Vagina (tissue), 2 donors: ENCODE measurements around the gene HSPA12A. TPM values are rescaled to one million over a fixed set of nuclear protein-coding genes. Genes with fewer than 3 reads are reported as not detected.

Experiments
- DNase-seq, 2 donors: peaks; one replicate each; pipeline ENCODE4 v3.0.0-alpha.2; 2017; ENCODE audit errors: extremely low spot score in 2 of 2
- H3K27ac ChIP-seq: fragments of 200-600 bp; sonication (generic); one replicate; pipeline ENCODE4 v1.5.1; 2019
- H3K27me3 ChIP-seq: fragments of 200-600 bp; sonication (generic); one replicate; pipeline ENCODE4 v1.5.1; 2019
- H3K36me3 ChIP-seq, 2 donors: fragments of 200-600 bp; sonication (generic); one replicate each; pipeline ENCODE4 v1.5.1; 2017 to 2019
- H3K4me1 ChIP-seq: fragments of 200-600 bp; sonication (generic); one replicate; pipeline ENCODE4 v1.5.1; 2019
- H3K4me3 ChIP-seq, 2 donors: fragments of 200-600 bp; sonication (generic); 1 replicate in 1 of 2; 2 replicates in 1 of 2; pipeline ENCODE4 v1.5.1; 2016 to 2019
- H3K9me3 ChIP-seq: fragments of 200-600 bp; sonication (generic); one replicate; pipeline ENCODE4 v1.5.1; 2019
- CTCF ChIP-seq, 3 experiments: fragments of 450-650 bp in 2 of 3; fragments of 200-600 bp in 1 of 3; sonication (generic) in 1 of 3; IDR thresholded peaks; one replicate each; pipeline ENCODE4 v1.5.1; 2017 to 2019; ENCODE audit warnings: antibody characterized with exemption in 3 of 3, mild to moderate bottlenecking in 2 of 3, moderate library complexity in 2 of 3
- POLR2A ChIP-seq, 2 donors: fragments of 450-650 bp; IDR thresholded peaks; one replicate each; pipeline ENCODE4 v1.6.1; 2017; ENCODE audit warnings: antibody characterized with exemption in 2 of 2, mild to moderate bottlenecking in 2 of 2, moderate library complexity in 2 of 2
- POLR2AphosphoS5 ChIP-seq, 2 donors: sonication (generic); formaldehyde crosslinking; IDR thresholded peaks; one replicate each; pipeline ENCODE4 v1.9.0; 2017; ENCODE audit warnings: antibody characterized with exemption in 2 of 2, mild to moderate bottlenecking in 2 of 2, low read depth in 1 of 2; ENCODE audit not compliant: insufficient read depth in 1 of 2
- intact Hi-C: fragments of 100-400 bp; cut with DNase I; formaldehyde crosslinking; loops from one replicate; pipeline ENCODE4 v1.15.1; 2023
- total RNA-seq: library from RNA; depleted of rRNA; stranded (reverse); fragments of >200 nt; gene quantifications from one replicate; pipeline ENCODE4 v1.2.3, GENCODE V29; 2016

Gene HSPA12A
- total RNA-seq, 1 donor from 2014 or later = 28.7 TPM

DNA sequence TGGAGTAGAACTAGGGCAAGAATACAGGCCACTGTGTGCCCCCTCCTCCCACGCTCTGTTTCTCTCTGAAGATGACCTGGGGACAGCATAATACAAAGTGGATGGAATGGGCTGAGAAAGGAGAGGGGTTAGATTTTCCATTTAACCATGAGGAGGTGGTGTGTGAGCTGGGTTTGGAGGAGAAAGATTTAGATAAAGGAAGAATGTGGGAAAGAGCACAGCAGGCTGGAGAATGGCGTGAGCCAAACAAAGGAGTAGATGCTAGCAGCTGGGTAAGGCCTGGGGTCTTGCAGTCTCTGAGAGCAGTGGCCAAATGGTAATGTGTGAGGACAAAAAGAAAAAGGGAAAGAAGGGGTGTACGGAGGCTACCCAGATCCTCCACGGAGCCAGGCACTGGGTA, 113.0 kb downstream of the HSPA12A start:
- Histone ChIP-seq H3K4me1 (no peaks in the 10 kb centered on the region), H3K27me3 (no peaks in the 10 kb centered on the region), H3K9me3 (no peaks in the 10 kb centered on the region), H3K27ac (no peak overlapping the region), H3K36me3 (no peaks in the 10 kb centered on the region), H3K4me3 (no peak overlapping the region)
- TF ChIP-seq POLR2A (IDR thresholded peaks at IDR 0.05) (no peak), POLR2AphosphoS5 (IDR thresholded peaks at IDR 0.05; ENCODE audit: insufficient read depth in 1 of 2, low read depth in 1 of 2) (no peak), CTCF (IDR thresholded peaks at IDR 0.05) (no peak)
- intact Hi-C loops = no loop called here
- no peak for DNase-seq

DNA sequence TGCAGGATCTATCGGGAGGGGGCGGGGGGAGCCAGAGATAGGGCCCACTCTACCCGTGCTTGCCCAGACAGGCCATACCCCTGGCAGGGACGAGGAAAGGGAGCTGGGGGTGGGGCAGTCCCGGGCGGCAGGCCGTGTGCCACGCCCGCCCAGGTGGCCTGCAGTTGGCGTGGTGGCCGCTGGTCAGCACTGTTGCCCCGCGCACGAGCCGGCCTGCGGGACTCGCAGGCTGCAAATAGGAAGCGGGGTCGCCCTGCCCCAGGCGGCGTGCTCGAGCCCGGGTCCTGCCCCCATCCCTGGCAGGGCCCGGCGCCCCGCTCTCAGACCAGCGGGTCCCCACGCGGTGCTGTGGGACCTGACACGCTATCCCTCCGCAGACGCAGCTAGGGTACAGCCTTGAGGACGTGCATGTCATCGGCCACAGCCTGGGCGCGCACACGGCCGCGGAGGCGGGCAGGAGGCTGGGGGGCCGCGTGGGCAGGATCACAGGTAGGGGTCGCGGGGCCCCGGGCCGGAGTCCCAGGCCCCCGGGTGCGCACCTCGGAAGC, 114.9 kb downstream of the HSPA12A start:
- no peaks in the 10 kb centered on the region for H3K4me1 ChIP-seq
- no peak overlapping the region for H3K27ac ChIP-seq
- H3K9me3 ChIP-seq = no peaks in the 10 kb centered on the region
- no peaks in the 10 kb centered on the region for H3K36me3 ChIP-seq
- TF ChIP-seq CTCF (IDR thresholded peaks at IDR 0.05) (peak in 1 of 3 experiments; percentile 10), POLR2A (IDR thresholded peaks at IDR 0.05) (no peak)
- no peaks in the 10 kb centered on the region for H3K27me3 ChIP-seq
- DNase-seq = no peak
- H3K4me3 ChIP-seq = peak overlapping the region in 1 of 2 donors; percentile 36
- intact Hi-C loops = no loop called here

DNA sequence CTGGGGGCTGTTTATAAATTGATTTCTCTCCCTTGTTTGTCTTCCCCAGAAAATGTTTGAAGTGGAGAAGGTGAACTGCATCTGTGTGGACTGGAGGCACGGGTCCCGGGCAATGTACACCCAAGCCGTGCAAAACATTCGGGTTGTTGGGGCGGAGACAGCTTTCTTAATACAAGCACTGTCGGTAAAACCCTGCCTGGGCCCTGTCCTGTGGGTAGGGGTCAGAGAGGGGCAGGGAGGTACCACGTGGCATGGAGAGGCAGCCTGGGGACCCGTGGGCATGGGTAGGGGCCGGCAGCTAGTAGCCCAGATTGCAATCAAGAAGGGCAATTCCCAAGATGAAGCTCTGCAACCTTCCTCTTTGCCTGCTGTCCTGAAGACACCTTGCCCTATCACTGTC, 115.6 kb downstream of the HSPA12A start:
- TF ChIP-seq CTCF (IDR thresholded peaks at IDR 0.05) (no peak), POLR2AphosphoS5 (IDR thresholded peaks at IDR 0.05; ENCODE audit: insufficient read depth in 1 of 2, low read depth in 1 of 2) (no peak), POLR2A (IDR thresholded peaks at IDR 0.05) (no peak)
- no peaks in the 10 kb centered on the region for H3K36me3 ChIP-seq
- no peak overlapping the region for H3K27ac ChIP-seq
- H3K9me3 ChIP-seq = no peaks in the 10 kb centered on the region
- intact Hi-C loops = no loop called here
- no peak for DNase-seq
- H3K4me1 ChIP-seq = no peaks in the 10 kb centered on the region
- no peaks in the 10 kb centered on the region for H3K27me3 ChIP-seq
- no peak overlapping the region for H3K4me3 ChIP-seq

GRCh38 chr10:116625845-116626244, 116.5 kb downstream of the HSPA12A start:
- Histone ChIP-seq H3K36me3 (no peaks in the 10 kb centered on the region), H3K4me1 (no peaks in the 10 kb centered on the region), H3K27me3 (no peaks in the 10 kb centered on the region), H3K4me3 (no peak overlapping the region), H3K27ac (no peak overlapping the region), H3K9me3 (no peaks in the 10 kb centered on the region)
- intact Hi-C loops = no loop called here
- no peak for TF ChIP-seq POLR2AphosphoS5 (IDR thresholded peaks at IDR 0.05; ENCODE audit: insufficient read depth in 1 of 2, low read depth in 1 of 2)
- no peak for DNase-seq

DNA sequence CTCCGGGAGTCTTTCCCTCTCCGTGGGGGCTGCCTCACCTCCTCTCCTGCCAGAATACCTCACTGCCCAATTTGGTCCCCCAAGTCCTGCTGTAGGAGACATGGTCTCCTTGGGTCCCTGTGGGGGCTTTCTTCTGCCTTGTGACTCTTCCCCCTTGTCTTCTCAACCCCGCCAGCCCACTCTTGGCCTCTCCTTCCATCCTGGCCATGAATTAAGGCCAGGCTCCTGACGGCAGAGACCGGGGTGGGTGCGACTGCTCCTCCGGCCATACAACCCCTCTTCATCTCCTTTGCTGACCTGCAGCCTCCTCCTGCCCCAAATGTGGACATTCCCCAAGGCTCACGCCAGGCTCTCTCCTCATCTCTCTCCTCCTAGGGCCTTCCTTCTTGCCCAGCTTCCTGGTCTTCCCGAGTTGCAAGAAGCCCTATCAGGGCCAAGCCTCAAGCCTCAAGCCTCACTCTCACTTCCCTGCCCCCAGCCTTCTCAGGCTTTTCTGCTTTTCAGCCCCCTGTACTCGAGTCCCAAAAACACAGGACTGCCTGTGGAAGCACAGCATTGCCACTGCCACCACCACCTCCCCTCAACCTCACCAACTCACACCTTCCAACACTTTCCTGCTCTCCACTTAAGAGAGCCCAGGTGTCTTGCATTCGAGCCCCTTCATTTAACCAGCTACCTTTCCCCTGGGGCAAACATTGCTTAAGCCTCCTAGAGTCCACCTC, 120.3 kb downstream of the HSPA12A start:
- no peaks in the 10 kb centered on the region for H3K27me3 ChIP-seq
- TF ChIP-seq CTCF (IDR thresholded peaks at IDR 0.05) (no peak), POLR2AphosphoS5 (IDR thresholded peaks at IDR 0.05; ENCODE audit: insufficient read depth in 1 of 2, low read depth in 1 of 2) (no peak), POLR2A (IDR thresholded peaks at IDR 0.05) (no peak)
- H3K27ac ChIP-seq = no peak overlapping the region
- no peaks in the 10 kb centered on the region for H3K36me3 ChIP-seq
- intact Hi-C loops = no loop called here
- H3K9me3 ChIP-seq = no peaks in the 10 kb centered on the region
- DNase-seq = peak in 1 of 2 donors; percentile 75
- H3K4me1 ChIP-seq = no peaks in the 10 kb centered on the region
- no peak overlapping the region for H3K4me3 ChIP-seq
